Tongue (tissue), 2 donors: Measurements from ENCODE around the gene IL11. TPM values are rescaled to one million over a fixed set of nuclear protein-coding genes. Genes with fewer than 3 reads are reported as not detected.

Experiments used
- DNase-seq: peaks from one replicate; pipeline ENCODE4 v3.0.0-alpha.2; 2015
- total RNA-seq: library from RNA; depleted of rRNA; stranded (reverse); fragments of >200 nt; gene quantifications from one replicate; pipeline ENCODE4 v1.2.3, GENCODE V29; 2014

IL11 gene
- total RNA-seq, 1 donor from 2014 or later = not detected

GRCh38 chr19:55372316-55373081 is 2.2 kb upstream of the IL11 start:
- no peak for DNase-seq

DNA sequence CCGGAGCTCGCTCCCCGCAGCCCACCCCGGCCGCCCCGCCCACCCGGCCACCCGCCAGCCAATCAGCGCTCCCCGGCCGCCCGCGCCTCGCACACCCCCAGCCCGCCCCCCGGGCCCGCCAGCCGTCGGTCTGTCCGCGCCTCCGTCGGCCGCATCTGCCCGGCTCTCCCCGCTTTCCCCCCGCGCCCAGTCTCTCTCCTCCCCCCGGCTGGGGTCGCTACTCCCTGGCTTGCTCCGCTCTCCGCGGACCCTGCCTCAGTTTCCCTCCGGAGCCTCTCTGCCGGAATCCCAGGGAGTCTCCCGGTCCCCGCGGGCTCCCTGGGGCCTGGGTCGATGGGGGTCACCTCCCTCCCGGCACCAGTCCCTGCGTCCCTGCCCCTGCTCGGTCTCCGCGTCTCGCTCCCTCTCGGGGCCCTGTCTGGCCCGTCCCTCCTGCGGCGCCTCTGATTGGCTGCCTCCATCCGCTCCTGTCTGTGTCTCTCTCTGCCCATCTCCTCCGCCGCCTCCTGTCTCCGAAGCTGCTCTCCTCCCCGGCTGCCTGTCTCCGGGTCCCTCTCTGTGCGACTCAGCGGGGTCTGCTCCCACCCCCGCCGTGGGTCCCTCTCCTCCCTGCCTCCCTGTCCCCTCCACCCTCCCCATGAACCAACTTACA is 484 bp downstream of the IL11 start:
- peak; percentile 51 for DNase-seq

DNA sequence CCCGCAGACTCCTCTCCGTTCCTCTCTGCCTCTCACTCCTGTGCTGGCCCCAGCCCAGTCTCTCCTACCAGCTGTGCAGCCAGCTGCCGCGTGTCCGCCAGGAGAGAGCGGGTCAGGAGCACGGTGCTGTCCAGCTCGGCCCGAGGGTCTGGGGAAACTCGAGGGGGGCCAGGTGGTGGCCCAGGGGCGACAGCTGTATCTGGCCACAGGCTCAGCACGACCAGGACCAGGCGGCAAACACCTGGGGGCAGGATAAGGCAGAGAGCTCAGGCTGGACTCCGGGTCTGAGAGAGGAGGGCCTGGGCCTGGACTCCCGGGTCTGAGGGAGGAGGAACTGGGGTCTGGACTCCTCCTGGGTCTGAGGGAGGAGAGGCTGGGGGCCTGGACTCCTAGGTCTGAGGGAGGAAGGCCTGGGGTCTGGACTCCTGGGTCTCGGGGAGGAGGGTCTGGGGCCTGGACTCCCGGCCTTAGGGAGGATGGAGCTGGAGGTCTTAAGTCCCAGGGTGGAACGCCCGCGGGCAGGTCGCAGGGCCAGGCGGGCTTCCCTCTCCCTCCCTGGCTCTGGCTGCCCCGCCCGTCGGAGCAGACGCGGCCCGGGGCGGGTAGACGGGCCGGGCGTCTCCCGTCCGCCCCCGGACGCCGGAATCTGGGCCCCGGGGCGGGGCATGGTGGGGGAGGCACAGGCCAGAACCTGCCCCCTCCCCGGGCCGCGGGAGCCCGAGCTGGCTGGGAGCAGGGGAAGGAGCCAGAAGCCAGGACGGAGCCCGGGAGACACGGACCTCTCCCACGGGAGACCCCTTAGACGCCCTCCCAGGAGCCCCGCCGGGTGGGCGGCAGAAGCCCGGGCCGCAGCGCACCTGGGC is 1.3 kb downstream of the IL11 start:
- peak; percentile 61 for DNase-seq

- DNase-seq = no peak
Observed at GRCh38 chr19:55368106-55368505, 2.2 kb downstream of the IL11 start.

GRCh38 chr19:55366790-55367189 is 3.5 kb downstream of the IL11 start:
- DNase-seq = no peak

DNA sequence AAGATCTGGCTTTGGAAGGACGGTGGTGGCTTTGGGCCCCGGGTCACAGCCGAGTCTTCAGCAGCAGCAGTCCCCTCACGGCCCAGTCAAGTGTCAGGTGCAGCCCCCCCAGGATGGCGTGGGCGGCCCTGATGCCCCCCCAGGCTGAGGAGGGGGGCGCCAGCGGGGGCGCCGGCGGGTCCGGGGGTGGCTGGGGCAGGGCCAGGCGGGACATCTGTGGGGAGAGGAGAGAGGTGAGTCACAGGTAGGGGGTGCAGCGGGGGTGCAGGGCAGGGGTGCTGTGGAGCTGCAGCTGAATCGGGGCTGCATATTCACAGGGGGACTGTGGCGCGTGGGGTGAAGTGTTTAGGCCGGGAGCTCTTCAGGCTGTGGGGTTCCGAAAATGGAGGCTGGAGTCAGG is 4.3 kb downstream of the IL11 start:
- no peak for DNase-seq

GRCh38 chr19:55365245-55365644 is 5.0 kb downstream of the IL11 start:
- DNase-seq = no peak

DNA sequence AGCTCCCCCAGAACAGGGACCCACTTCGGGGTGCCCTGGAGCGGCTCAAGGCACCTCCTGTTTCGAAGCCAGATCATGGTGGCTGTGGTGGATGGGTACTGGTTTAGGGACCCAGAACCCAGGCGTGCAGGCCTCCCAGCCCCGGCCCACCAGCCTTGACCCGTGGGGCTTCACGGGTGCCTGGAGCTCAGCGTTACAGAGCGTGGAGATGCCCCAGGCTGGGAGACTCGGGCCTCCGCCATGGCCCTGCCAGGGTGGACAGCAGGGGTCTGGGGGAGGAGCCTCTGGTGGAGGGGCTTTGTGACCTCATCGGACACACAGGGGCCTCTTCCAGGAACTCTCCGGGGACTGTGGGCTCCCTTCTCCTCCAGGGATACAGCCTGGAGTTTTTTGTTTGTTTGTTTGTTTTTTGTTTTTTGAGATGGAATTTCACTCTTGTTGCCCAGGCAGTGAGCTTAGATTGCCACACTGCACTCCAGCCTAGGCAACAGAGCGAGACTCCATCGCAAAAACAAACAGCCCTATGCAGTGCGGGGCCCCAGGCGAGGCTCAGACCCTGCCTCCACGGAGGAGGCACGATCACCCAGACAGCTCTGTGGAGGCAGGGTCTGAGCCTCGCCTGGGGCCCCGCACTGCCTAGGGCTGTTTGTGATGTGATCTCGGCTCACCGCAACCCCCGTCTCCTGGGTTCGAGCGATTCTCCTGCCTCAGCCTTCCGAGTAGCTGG is 7.1 kb downstream of the IL11 start, which contains the start of gene GARIN5B:
GARIN5B (minus strand) TSS at position 271 of the 727 bp plus-strand sequence; CDS start at position 77, 194 bp downstream.
- no peak for DNase-seq

DNA sequence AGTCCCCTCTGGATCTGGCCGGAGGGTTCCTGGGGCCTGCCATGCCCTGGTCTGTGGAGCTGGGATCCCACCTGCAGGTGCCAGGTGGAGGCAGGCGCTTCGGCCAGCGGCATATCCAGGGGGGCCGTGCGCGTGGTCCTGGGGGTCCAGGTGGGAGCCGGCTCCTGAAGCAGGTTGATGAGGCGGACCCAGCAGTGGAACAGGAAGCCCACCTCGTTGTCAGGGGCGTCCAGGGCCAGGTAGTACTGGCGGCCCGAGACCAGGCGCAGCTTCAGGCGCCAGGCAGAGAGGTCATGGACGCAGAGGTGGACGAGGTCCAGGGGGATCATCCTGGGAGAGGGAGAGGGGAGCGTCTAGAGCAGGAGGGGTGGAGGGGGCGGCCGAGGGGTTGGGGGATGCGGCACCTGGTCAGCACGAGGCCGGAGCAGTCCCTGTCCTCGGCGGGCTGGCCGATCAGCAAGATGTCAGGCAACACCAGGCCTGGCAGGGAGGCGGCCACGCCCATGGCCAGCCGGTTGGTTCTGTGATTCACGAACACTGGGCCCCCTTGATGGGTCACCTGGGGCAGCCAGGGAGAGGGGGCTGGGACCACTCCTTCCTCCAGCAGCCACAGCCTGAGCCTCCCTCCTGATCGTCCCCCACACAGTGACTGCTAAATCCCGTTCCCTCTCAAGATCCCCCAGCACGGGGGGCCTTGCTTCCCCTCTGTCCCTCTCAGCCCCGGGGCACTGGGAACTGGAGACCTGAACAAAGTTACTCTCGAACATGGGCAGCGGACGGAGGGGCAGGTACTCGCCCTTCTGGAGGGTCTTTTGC is 7.9 kb downstream of the IL11 start:
- DNase-seq = no peak

GRCh38 chr19:55360902-55361301 is 9.4 kb downstream of the IL11 start:
- no peak for DNase-seq

GRCh38 chr19:55358943-55359908 is 11.0 kb downstream of the IL11 start:
- no peak for DNase-seq

DNA sequence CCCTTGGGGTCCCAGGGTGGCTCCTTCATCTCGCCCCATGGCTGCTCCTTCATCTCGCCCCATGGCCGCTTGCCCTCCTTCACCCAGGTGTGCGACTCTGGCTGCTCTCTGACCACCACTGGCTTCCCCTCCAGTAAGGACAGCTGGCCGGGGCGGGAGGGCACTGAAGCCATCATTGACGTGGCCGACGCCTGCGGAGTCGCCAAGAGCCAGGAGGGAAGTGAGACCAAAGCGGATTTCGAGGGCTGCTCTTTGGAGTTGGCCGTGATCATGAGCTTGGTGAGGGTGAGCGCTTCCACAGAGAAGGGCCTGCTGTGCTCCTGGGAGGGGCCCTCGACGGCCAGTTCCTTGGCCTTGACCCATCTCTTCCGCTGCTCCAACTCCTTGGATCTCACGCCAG is 11.8 kb downstream of the IL11 start:
- DNase-seq = no peak

DNA sequence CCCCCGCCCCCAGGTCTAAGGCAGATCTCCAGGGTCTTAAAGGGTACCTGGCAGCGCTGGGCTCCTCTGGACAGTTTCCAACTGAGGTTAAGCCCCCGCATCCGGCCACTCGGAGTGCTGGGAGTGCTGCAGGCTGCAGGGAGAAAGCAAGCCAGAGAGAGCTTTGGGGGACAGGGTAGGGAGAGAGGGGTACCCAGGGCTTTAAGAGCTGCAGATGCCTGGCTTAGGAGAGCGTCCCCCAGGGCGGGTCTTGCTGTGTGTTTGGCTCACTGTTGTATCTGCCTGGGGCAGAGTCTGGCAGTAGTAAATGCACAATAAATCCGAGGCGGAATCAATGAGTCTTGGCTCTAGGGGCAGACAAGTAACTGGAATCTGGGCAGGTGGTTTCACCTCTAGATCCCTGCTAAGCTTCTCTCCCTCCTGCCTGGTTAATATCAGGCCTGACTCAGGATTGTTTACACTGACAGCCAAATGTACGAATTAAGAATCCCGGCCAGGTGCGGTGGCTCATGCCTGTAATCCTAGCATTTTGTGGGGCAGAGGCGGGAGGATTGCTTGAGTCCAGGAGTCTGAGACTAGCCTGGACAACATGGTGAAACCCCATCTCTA is 14.9 kb downstream of the IL11 start:
- DNase-seq = peak; percentile 37

DNA sequence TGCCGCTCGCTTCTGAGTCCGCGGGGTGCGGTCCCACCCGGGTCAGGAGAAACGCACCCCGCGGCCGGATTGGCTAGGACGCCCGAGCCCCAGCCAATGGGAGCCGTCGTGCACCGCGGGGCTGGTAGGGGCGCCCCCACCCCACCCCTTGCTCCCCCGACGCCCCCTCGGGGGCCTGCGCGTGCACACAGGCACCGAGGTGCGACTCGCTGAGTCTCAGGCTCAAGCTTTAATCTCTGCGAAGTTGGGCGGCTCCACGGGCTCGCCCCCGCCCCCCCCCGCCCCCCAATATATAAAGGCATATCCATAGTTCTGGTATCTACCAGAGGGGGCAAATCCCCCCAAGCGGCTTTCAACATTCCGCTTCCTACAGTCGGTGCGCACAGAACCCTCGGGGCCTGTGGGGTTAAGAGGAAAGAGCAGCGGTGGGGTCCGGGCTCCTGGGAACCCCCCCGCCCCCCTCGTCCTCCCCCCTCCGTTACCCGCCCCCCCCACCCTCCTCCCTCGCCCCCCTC is 15.5 kb downstream of the IL11 start, which contains the start of gene COX6B2:
COX6B2 (minus strand) TSS at position 22 of the 515 bp plus-strand sequence. CDS start 198 bp downstream, outside the sequence.
- DNase-seq = no peak

DNA sequence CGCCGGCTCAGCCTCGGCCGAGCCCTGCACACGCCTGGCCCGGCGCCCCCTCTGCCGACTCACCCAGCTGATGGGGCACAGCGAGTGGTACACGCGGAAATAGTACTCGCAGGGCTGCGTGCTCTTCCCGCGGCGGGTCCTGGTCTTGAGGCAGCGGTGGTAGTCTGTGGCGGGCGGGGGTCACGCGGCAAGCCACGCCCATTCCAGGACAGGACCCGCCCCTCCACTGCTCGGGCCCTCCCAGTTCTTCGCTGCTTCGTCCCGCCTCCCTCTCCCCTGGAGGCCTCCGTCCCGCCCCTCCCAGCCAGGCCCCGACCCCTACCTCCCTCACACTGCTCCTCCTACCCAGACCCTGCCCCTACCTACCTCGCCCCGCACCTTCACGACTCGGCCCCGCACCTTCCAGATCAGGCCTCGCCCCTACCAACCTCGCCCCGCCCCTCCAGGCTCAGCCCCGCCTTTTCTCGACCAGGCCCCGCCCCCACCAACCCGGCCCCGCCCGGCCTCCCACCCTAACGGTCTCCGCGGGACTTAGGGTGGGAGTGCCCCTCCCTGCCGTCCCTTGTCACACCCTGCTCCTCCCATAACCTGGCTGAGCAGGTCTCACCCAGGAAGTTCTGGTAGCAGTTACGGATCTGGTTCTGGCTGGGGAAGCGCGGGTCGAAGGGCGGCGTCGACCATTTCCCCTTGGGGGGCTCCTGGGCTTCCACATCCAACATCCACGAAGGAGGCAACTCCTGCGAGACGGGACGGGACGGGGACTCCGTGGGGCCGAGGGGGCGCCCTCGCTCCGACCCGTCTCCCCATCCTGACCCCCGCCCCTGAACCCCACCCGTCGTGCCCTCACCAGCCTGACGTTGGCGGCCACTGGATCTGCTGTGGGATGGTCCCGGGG is 16.2 kb downstream of the IL11 start:
- DNase-seq = peak; percentile 60

- no peak for DNase-seq
Observed at GRCh38 chr19:55353356-55353802, 16.9 kb downstream of the IL11 start.

GRCh38 chr19:55352549-55353145 is 17.6 kb downstream of the IL11 start:
- no peak for DNase-seq

DNA sequence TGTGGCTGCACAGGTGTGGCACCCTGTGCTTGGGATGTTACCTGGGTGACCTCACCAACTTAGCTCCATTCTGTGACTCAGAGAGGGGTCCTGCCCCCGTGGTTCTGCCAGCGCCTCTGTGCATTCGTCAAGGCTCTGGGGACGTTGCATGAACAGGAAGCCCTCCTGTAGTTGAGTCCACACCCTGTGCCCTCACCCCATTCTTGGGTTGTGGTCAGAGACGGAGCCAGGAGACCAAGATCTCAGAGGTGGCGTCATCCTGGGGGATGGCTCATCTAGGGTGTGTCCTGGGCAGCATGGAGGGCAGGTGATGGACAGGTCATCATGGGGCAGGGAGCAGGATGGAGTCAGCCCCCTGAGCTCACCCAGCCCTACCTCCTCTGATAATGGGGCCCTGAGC is 18.2 kb downstream of the IL11 start:
- no peak for DNase-seq
